Fibroblast of gingiva (primary cell): ENCODE results near the gene ECSIT.
"Not testable (repeated sequence)": the region's sequence is repeated elsewhere in the genome, so short reads cannot be mapped to it uniquely, and the experiment has no call there.

Source experiments
- DNase-seq: peaks from one replicate; pipeline ENCODE4 v3.0.0-alpha.2; 2011; ENCODE audit warnings: low read depth

The ECSIT gene

GRCh38 chr19:11528551-11529341 is at the start of gene ECSIT:
ECSIT (minus strand) TSS chr19:11529134; CDS start chr19:11519170, 9,964 bp downstream.
- peak; percentile 98 for DNase-seq

- no peak for DNase-seq
Measured at GRCh38 chr19:11577451-11578257, 48.7 kb upstream of the ECSIT start, which contains the start of gene ACP5. ACP5 (minus strand) TSS chr19:11577645; CDS start chr19:11577317, 328 bp downstream.

- no peak for DNase-seq
Measured at GRCh38 chr19:11576227-11576626, 47.3 kb upstream of the ECSIT start.

- no peak for DNase-seq
Measured at GRCh38 chr19:11574689-11575088, 45.8 kb upstream of the ECSIT start.

- DNase-seq, result not testable (repeated sequence)
Measured at GRCh38 chr19:11573763-11574162, 44.8 kb upstream of the ECSIT start.

GRCh38 chr19:11573354-11573753 is 44.4 kb upstream of the ECSIT start:
- DNase-seq, result not testable (repeated sequence)

GRCh38 chr19:11570039-11570462 is 41.1 kb upstream of the ECSIT start:
- no peak for DNase-seq

- DNase-seq, result no peak
Measured at GRCh38 chr19:11566164-11566563, 37.2 kb upstream of the ECSIT start.

- DNase-seq, result not testable (repeated sequence)
Measured at GRCh38 chr19:11565649-11565980, 36.7 kb upstream of the ECSIT start.

GRCh38 chr19:11564082-11564807 is 35.3 kb upstream of the ECSIT start:
- DNase-seq, result not testable (repeated sequence)

- DNase-seq, result no peak
Measured at GRCh38 chr19:11563532-11563931, 34.6 kb upstream of the ECSIT start.

- peak; percentile 52 for DNase-seq
Measured at GRCh38 chr19:11560404-11561051, 31.6 kb upstream of the ECSIT start.

GRCh38 chr19:11558881-11559828 is 30.2 kb upstream of the ECSIT start, which contains the start of gene ELOF1:
ELOF1 (minus strand) TSS chr19:11559230; CDS start chr19:11554347, 4,883 bp downstream.
- peak; percentile 96 for DNase-seq

GRCh38 chr19:11556634-11557420 is 27.9 kb upstream of the ECSIT start:
- DNase-seq, result no peak

- DNase-seq, result no peak
Measured at GRCh38 chr19:11555246-11555645, 26.3 kb upstream of the ECSIT start.

- no peak for DNase-seq
Measured at GRCh38 chr19:11554160-11554559, 25.2 kb upstream of the ECSIT start.

GRCh38 chr19:11552666-11553372 is 23.9 kb upstream of the ECSIT start:
- no peak for DNase-seq

GRCh38 chr19:11551603-11552235 is 22.8 kb upstream of the ECSIT start:
- DNase-seq, result no peak

GRCh38 chr19:11550265-11550664 is 21.3 kb upstream of the ECSIT start:
- no peak for DNase-seq
